OCI-LY1 (cell line): Measurements from ENCODE around the gene GCC2.
"Not testable (repeated sequence)": the region's sequence is repeated elsewhere in the genome, so short reads cannot be mapped to it uniquely, and the experiment has no call there.

Experiments
- CTCF ChIP-seq: fragments of 200-600 bp; sonication (generic), shearing (Covaris generic); IDR thresholded peaks from 2 replicates; pipeline ENCODE4 v1.5.1; 2017; ENCODE audit warnings: mild to moderate bottlenecking, antibody characterized with exemption, low read length, moderate library complexity, mixed read lengths
- EZH2 ChIP-seq: fragments of 200-600 bp; sonication (generic), shearing (Covaris generic); IDR thresholded peaks from 2 replicates; pipeline ENCODE4 v1.8.0; 2017; ENCODE audit warnings: borderline replicate concordance, mixed run types, mild to moderate bottlenecking, antibody characterized with exemption, low read length, moderate library complexity, mixed read lengths

- not testable (repeated sequence) for TF ChIP-seq CTCF, EZH2
Observed at GRCh38 chr2:108556581-108556980, 107.6 kb downstream of the GCC2 start.
